AG04449 (cell line): ENCODE measurements around the gene GABBR2.
A peak's percentile ranks its signal among the peaks of the same experiment; 100 is the strongest.

Experiments
- CTCF ChIA-PET: fragments of 350-600 bp; formaldehyde crosslinking; extraction: SDS; loops from one replicate; lab custom pipeline; 2021; ENCODE audit warnings: antibody characterized with exemption; lab: Yijun Ruan, JAX
- POLR2A ChIA-PET: fragments of 400-600, 350-600 bp; formaldehyde crosslinking; extraction: SDS; loops from one replicate; lab custom pipeline; 2020; ENCODE audit warnings: antibody characterized with exemption, inconsistent platforms; lab: Yijun Ruan, JAX
- DNase-seq: peaks from one replicate; pipeline ENCODE4 v3.0.0-alpha.2; 2010; ENCODE audit warnings: low read depth, low spot score
- H3K4me3 ChIP-seq: 2 replicates; pipeline ENCODE4 v1.5.1; 2011; ENCODE audit warnings: low read depth, mild to moderate bottlenecking, control low read depth, low read length
- CTCF ChIP-seq: IDR thresholded peaks from one replicate; pipeline ENCODE4 v1.5.1; 2011; ENCODE audit warnings: mild to moderate bottlenecking, moderate library complexity, low read length, control low read depth, inconsistent platforms; ENCODE audit not compliant: insufficient read depth; ENCODE audit errors: missing control alignments

GABBR2 gene

GRCh38 chr9:98745470-98745869, 36.7 kb upstream of the GABBR2 start:
- no peak for TF ChIP-seq CTCF
- CTCF ChIA-PET = interaction anchor here (1.3 to 3.6 kb wide), 3 partner anchors 30 to 430 kb away, joined by 4 to 23 read pairs (median 9); no protein-coding TSS in a partner anchor

GRCh38 chr9:98743818-98744611, 35.3 kb upstream of the GABBR2 start:
- TF ChIP-seq CTCF = no peak
- H3K4me3 ChIP-seq = no peak overlapping the region
- ChIA-PET CTCF (interaction anchor here (1.3 to 3.6 kb wide), 2 partner anchors 31 to 47 kb away, joined by 4 to 23 read pairs; no protein-coding TSS in a partner anchor), POLR2A (interaction anchor here (0.7 kb wide), 1 partner anchor 418 kb away, joined by 3 read pairs; no protein-coding TSS in a partner anchor)
- no peak for DNase-seq

More at GRCh38 chr9:98745470-98745869, 36.7 kb upstream of the GABBR2 start:
- POLR2A ChIA-PET = no interaction called here
- H3K4me3 ChIP-seq = no peak overlapping the region
- DNase-seq = no peak

- TF ChIP-seq CTCF = no peak
- no peak for DNase-seq
- no peak overlapping the region for H3K4me3 ChIP-seq
- ChIA-PET CTCF (interaction anchor here (4.2 kb wide), 1 partner anchor 32 kb away, joined by 31 read pairs; no protein-coding TSS in a partner anchor), POLR2A (interaction anchor here (0.7 kb wide), 1 partner anchor 418 kb away, joined by 3 read pairs; no protein-coding TSS in a partner anchor)
Measured at GRCh38 chr9:98743329-98743728, 34.6 kb upstream of the GABBR2 start.

GRCh38 chr9:98742325-98743280, 33.9 kb upstream of the GABBR2 start:
- H3K4me3 ChIP-seq = no peak overlapping the region
- CTCF ChIA-PET = interaction anchor here (4.2 kb wide), 1 partner anchor 32 kb away, joined by 31 read pairs; no protein-coding TSS in a partner anchor
- no peak for TF ChIP-seq CTCF
- POLR2A ChIA-PET = no interaction called here
- DNase-seq = peak; percentile 4

- CTCF ChIA-PET = interaction anchor here (1.0 to 4.2 kb wide), 4 partner anchors 35 to 425 kb away, joined by 3 to 31 read pairs (median 3); no protein-coding TSS in a partner anchor
- DNase-seq = no peak
- no peak for TF ChIP-seq CTCF
- no peak overlapping the region for H3K4me3 ChIP-seq
- POLR2A ChIA-PET = no interaction called here
Measured at GRCh38 chr9:98740226-98740881, 31.6 kb upstream of the GABBR2 start.
